ENCODE results near the gene NID1. TPM values are rescaled to one million over a fixed set of nuclear protein-coding genes. Genes with fewer than 3 reads are reported as not detected.
A peak's percentile ranks its signal among the peaks of the same experiment; 100 is the strongest.

Gene NID1
- total RNA-seq, 1 donor from 2014 or later = 65.8 TPM

DNA sequence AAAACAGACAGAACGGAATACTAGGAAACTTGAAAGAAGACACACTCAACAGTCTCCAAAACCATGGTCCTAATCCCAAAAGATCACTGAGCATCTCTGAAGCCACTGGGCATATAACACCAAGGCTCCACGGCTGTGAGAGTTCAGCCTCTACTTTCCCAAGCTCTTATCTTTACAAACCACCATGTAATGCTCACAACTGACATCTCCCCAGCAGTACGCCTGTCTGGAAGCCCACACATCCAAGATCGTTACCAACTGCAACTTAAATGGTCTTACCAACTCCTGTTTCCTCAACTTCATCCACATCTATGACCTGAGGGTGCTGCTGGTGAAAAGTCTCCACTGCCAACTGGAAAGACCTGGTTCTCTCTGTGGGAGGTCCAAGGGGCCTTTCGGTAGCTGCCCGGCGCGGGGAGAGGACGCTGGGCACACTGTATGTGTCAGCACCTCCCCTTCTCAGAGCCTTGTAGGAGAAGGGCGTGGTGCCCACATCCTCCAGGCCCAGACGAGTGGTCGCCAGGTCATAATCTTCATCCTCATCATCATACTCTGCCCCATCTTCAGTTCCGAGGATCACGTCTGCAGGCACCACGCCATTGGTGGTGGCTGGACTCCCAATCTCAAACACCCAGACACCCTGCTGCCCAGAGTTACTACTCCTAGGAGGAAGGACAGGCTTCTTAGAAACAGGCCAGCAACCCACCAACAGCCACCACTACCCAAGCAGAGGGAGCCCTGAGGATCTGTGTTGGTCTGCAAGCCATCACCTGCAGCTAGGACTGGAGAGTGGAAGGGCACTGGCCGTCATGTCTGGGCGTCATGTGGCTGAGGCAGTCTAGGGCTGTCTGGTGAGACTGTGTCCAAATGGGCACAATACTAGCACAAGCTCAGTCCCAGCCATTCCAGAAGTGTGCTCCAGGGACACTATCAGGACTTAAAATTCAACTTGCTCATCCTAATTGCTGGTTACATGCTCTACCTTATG, 23.0 kb downstream of the NID1 start:
- intact Hi-C loops (cut with DNase I) = no loop called here
- DNase-seq (ENCODE audit: missing footprints) (no peak), ATAC-seq (no peak)

DNA sequence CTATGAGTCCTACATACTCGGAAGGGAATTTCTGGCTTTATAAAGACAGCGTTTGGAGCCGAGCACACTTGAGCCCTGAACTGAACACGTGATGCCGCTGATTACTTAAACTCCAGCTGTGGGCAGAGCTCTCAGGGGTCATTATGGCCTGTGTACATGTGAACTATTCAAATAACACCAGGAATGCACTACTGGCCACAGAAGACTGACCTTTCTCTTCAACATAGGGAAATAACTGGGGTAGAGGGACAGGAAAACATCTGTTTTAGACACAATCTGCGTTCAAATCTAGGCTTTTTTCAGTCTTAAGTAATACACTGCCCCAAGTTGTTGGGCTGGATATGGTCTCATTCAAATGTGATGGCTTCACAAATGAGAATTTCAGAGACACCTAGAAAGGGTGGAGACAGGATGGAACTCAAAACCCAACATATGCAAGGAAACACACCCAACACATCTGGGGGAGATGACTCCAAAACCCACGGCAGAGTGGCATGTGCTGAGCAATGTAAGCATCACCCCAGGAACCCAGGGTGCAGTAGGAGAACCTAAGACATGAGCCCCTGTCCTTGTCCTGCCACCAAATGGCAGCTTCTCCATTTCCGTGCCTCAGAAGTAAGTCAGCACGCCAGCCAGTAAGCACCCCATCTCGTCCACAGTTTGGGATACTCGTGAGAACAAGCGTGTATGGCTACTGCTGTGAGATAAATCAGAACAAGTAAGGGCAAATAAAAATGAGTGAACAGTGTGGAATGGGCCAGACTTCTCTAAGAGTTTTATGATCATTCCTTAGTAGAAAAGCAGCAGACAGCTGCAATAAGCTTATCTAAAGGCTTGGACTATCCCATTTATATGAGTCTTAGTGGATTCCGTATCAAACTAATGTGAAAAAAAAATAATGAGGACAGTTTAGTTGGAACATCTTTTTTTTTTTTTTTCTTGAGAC, 24.9 kb downstream of the NID1 start:
- ATAC-seq (peak; percentile 79), DNase-seq (ENCODE audit: missing footprints) (no peak)
- intact Hi-C loops (cut with DNase I) = no loop called here

DNA sequence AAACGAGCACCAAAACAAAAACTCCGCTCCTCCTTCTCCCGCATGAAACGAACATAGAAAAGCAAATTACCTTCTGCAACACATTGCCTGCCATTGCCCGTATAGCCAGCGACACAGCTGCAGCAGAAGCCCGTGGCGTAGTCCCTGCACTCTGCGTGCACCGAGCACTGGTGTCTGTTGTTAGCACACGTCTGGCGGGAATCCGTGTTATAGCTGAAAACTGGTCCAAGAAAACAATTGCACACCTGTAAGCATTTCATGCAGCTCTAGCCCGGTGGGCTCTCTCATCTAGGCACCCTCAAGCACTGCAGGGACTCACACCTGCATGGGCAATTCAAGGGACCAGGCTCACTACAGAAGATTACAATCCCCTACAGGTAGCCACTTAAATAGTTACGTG, 26.9 kb downstream of the NID1 start:
- intact Hi-C loops (cut with DNase I) = no loop called here
- ATAC-seq = no peak
- DNase-seq (ENCODE audit: missing footprints) = no peak

DNA sequence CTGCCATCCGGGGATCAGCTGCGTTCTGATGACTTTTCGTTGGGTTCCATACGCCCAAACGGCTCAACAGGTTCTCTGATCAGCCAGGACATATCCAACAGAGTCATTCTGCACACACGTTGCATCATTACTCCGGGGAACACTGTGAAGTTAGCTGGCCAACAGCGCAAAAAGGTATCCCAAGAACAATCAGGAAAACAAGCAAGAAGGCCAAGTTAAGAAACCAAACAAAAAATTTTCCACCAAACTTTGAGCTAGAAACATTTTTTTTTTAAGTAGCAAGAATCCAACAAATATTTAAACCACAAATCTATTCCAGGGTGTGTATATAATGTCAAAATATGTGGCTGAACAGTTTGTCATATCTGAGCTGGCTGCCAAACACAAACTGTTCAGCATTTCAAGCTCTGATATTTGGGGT, 29.2 kb downstream of the NID1 start:
- no peak for DNase-seq (ENCODE audit: missing footprints)
- intact Hi-C loops (cut with DNase I) = no loop called here
- ATAC-seq = peak; percentile 78

DNA sequence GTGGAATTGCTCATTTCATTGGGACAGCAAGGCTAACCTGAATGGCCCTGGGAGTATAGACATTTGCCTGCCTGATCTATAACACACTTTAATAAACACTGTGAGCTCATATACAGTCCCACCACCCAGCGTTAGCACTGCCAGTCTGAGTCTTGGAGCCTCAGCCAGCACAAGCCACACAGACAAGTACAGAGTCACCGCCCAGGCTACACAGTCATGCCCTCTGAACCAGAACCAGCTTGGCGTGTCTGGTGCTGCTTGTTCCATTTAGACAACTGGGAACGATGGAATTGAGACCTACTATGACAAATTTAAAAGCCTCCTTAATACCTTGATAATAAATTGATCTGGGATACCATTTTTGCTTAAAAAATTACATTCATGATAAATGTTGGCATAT, 31.6 kb downstream of the NID1 start:
- intact Hi-C loops (cut with DNase I) = no loop called here
- DNase-seq (ENCODE audit: missing footprints) (no peak), ATAC-seq (no peak)

DNA sequence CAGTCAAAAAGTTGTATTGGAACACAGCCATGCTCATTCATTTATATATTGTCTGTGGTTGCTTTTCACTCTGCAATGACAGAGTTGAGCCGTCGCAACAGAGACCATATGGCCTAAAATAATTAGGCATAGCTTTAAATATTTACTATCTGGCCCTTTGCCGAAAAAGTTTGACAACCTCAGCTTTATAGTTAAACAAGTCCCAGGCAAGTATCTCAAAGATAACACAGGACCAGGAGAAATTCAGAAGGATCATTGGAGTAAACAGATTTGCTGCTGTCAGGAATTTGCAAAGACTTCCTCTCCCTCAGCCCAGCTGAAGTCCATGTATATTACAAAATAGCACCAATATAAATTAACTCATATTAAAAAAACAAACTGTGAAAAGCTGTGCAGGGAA, 34.4 kb downstream of the NID1 start:
- intact Hi-C loops (cut with DNase I) = no loop called here
- ATAC-seq (no peak), DNase-seq (ENCODE audit: missing footprints) (no peak)

DNA sequence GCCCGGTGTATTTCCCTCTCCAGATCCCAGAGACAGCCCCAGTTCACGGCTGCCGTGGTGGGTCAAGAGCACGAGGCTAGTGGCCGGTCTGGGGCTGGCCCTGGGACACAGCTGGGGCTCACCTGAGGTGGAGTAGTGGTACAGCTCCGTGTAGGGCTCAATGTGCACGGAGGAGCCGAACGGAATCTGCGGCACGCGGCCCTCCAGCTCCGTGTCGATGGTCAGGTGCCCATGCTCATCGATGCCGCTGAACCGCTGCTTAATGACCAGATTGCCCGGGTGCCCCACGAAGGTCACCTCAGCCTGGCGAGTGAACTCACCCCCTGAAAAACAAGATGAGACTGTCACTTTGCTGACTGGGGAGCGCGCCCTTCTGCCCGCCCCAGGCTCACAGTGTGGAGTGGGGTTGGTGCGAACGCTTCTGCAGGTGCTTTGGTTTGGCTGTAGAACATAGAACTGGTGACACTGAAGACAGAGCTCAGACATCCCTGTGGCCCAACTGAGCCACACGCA, 35.4 kb downstream of the NID1 start:
- intact Hi-C loops (cut with DNase I) = no loop called here
- no peak for DNase-seq (ENCODE audit: missing footprints)
- ATAC-seq = no peak

DNA sequence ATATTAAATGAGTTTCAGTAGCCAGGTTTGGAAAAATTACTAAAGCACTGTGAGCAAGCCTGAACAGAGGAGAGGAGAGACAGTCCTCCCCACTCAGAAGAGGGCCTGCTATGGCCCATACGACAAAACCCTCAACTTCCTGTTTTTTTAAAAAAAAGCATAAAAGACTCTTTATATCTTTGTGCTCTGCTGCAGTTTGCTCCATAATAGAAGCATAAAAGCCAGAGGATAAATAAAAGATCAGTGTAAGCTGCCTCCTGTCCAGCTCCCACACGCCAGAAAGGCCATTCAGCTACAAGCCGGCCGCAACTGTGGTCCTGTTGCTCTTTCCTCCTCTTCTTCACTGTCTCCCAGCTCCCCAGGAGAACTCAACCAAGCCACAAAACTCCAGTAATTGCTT, 37.8 kb downstream of the NID1 start:
- ATAC-seq (no peak), DNase-seq (ENCODE audit: missing footprints) (no peak)
- intact Hi-C loops (cut with DNase I) = no loop called here

DNA sequence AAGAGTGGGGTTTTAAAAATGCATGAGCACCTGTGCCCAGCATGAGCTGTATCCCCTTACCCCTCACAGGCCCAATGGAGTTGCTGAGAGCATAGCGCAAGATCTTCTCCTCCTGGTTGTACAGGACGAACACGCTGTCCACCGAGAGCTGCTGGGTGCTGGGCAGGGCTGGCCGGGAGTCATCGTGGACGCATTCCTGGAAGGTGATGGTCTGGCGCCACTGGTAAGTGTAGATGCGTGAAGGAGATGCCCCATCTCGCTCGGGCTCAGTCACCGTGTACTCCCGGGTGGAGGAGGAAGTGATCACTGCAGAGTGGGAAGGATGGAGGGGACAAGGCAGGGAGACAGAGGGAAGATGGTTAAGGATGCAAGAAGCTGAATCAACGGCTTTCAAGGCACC, 39.1 kb downstream of the NID1 start:
- intact Hi-C loops (cut with DNase I) = no loop called here
- no peak for ATAC-seq
- DNase-seq (ENCODE audit: missing footprints) = no peak

DNA sequence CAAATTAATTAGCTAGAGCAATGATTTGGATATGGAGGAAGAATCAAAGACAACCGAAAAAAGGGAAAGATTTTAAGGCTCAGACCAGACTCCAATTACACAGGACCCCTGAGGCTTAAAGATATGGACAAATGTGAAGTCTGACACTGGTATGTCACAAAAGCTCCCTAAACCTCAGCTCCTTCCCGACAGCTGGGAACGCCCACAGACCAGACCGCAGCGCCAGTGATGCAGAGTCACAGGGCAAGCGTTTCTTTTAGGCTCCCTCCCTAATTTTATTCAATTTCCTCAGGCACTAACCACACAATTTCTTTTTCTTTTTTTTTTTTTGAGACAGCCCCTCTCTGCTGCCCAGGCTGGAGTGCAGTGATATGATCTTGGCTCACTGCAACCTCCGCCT, 40.2 kb downstream of the NID1 start:
- intact Hi-C loops (cut with DNase I) = loop anchor here (5.0 kb wide), 1 partner anchor 38 kb away; no protein-coding TSS in a partner anchor
- peak; percentile 20 for ATAC-seq
- no peak for DNase-seq (ENCODE audit: missing footprints)

DNA sequence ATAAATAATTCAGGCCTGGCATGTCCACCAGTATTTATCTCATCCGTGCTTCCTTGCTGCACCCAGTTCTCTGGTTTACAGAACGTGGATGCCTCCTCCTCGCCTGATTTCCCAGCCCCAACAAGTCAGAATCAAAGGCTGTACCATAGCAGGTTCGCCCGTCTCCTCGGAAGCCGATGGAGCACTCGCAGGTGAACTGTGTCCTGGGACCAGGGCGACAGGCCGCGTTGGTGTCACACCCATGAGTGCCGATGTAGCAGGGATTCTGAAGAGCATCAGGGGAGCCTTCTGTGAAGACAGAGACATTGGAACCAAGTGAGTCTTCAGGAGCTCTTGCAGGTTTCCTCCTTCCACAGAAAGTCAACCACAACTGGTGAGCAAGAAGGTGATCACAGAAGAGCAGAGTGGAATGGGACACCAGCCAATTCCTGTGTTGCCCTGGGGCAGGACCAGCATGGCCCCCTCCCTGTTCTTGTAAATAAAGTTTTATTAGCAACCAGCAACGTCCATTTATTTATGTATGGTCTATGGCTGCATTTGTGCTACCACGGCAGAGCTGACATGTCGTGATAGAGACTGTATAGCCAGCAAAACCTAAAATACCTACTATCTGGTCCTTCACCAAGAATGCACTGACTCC, 40.8 kb downstream of the NID1 start:
- no peak for DNase-seq (ENCODE audit: missing footprints)
- intact Hi-C loops (cut with DNase I) = loop anchor here (5.0 kb wide), 1 partner anchor 38 kb away; no protein-coding TSS in a partner anchor
- ATAC-seq = no peak

DNA sequence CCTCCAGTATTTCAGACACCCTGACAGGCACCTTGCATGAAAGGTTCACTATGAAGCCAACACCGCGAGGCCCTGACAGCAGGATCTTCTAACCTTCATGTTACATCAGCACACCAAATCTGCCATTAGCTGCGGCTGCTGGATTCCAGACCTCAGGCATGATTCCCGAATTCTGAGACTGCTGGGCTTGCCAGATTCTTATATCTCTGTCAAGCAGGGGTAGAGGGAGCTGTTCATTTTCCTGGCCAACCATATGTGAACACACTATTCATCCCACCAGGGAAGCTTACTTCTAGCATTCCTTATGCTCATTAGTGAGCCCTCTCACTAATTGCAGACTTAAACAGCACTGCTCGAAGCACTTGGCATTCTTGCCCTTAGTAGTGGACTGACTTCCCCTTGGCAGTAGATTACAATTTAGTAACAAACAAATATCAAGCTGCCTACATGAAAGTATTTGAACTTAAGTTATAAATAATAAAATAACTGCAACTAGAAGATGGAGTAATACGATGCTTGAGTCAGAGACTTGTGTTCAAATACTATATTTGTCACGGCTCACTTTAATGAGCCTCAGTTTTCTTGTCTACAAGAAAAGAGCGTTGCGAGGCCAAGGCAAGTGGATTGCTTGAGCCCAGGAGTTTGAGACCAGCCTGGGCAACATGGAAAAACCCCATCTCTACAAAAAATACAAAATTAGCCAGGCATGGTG, 43.3 kb downstream of the NID1 start:
- ATAC-seq (peak; percentile 3), DNase-seq (ENCODE audit: missing footprints) (no peak)
- intact Hi-C loops (cut with DNase I) = loop anchor here (5.0 kb wide), 1 partner anchor 41 kb away; no protein-coding TSS in a partner anchor

DNA sequence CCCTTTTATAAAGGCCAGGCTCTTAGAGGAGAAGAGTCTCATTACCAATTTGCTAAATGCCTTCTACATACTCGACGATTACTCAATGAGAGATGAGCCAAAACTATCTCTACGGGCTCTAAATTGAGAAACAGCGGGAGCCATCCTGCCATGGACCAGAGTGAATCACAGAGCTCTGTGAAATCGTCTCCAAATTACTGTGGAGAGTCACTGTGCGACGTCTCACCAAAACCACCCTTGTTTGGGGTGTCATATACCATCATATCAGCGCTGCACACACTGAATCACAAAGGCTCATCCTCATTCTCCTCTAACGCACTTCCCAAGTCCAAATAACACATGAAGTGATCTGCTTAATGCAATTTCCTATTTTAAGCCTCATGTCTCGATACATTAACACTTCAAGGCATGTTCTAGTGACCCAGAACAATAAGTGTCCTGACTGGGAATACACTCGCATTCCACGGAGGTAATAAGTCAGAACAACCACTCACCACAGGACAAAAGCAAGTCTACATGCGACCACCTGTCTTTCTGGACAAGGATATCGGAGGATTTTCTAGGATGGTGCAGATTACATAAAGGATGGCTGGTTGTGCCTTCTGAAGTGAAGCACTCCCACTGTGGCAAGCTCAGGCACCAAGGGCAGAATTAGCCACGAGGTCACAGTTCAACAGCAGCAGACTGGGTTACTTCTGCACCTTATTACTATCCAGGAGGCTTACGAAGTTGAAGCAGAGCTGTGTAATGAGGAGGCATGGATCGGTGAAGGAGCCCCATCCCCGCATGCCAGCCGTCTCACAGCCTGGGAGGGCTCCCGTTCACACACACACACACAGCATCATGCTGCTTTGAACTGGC, 44.3 kb downstream of the NID1 start:
- intact Hi-C loops (cut with DNase I) = loop anchor here (5.0 kb wide), 1 partner anchor 42 kb away; no protein-coding TSS in a partner anchor
- ATAC-seq (no peak), DNase-seq (ENCODE audit: missing footprints) (no peak)

DNA sequence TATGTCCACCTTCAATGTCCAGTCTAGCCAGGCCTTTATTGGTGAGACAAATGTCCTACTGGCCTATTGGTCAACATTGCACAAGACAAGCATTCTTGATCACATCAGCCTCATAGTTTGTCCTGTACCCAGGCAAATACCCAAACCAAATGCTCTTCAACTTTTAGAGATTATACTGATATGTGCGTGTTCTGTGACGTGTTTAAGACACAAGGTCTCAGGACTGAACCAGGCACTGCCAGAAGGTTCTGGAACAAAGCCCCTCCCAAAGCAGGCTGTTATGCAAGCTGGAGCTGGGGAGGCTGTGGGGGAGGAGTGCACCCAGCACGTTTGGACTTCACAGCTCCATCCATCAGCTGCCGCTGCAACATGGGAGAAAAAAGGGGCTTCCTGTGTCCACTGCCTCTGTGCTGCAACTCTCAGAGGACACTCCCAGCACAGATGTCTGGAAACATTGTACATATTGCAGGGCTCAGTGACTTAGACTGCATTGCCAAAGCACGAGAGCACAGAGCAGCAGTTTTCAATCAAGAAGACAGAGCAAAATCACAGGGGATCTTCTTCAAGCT, 45.9 kb downstream of the NID1 start:
- peak; percentile 91 for ATAC-seq
- intact Hi-C loops (cut with DNase I) = loop anchor here (5.0 kb wide), 1 partner anchor 37 kb away; no protein-coding TSS in a partner anchor
- DNase-seq (ENCODE audit: missing footprints) = peak; percentile 87

DNA sequence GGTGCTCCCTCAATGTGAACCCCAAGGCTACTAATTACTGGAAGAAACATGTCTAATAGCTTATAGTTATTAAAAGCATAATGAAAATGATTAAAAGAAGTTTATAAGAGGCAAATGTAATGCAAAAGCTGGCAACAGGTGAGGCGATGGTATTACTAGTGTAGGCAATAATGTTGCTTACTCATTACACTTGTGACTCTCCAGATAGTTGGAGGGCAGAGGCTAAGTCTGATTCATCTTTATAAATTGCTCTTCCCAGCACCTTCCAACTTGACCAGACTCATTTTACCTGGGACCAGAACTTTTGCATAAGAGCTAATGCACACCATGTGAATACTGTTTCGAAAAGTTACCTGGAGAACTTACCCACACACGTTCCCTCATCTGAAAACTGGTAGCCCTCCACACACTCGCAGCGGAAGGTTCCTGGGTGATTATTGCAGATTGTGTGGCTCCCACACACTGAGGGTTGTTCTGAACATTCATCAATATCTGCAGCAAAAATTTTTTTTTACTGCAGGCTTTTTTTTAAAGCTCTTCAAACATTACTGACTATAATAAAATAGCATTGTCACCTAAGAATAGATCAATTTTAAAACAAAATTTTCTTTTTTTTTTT, 48.0 kb downstream of the NID1 start:
- intact Hi-C loops (cut with DNase I) = loop anchor here (5.0 kb wide), 1 partner anchor 35 kb away; no protein-coding TSS in a partner anchor
- DNase-seq (ENCODE audit: missing footprints) (no peak), ATAC-seq (no peak)

DNA sequence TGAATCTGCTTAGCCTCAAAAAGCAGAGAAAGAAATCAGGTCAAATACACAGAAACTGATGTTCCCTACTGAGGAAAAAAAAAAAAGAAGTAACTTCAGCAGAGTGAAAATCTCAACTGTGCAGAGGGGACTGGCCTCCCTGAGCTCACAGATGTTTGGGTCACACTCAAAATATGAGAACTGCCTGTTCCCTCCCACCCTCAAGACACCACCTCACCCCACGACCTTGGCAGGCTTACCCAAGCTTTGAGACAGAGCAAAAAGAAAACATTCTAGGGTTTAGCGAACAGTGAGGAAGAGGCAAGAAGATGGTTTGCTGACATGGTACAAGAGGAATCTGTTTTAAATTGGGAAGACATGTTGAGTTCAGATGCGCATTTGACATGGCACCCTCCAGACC, 48.8 kb downstream of the NID1 start:
- DNase-seq (ENCODE audit: missing footprints) (peak; percentile 88), ATAC-seq (peak; percentile 63)
- intact Hi-C loops (cut with DNase I) = loop anchor here (5.0 kb wide), 1 partner anchor 34 kb away; no protein-coding TSS in a partner anchor

All from Right ventricle myocardium inferior (tissue), 1 donor.